ENCODE results near the gene ZNF496.
"Not testable (repeated sequence)": the region's sequence is repeated elsewhere in the genome, so short reads cannot be mapped to it uniquely, and the experiment has no call there.

ZNF496 gene

DNA sequence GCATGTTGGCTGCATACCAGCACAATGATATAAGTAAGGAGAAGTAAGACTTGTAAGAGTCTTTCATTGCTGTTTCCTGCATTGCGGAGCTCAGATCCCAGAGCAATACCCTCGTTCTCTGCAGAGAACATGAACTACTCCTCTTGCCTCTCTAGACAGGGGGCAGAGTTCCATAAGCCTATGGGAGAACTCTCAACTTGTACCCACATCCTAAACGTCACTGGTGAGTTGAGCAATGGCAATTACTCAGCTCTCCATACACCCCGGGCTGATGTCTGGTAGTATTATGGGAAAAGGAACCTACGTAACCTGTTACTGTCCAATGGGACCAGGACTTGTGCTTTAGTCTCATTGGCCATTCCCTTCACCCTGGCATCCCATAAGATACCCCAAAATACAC, 27.3 kb upstream of the ZNF496 start:
- DNase-seq = peak; percentile 97 to 98

DNA sequence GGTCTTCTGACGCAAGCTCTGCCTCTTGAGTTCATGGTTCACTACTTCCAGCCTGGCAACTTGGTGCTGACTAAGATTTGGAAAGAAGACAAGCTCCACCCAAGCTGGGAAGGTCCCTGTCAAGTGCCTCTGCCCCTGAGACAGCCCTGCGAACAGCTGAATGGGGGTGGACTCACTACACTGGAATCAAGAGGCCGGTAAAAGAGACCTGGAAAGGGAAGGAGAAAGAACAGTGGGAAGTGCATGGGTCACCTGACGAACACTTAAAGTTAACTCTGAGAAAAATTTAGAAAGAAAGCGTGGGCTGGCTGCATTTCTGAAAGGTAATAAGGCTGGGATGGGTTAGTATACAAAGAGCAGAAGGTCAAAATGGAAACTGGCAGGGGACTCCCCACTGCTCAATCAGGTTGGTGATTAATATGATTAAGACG, 26.1 kb upstream of the ZNF496 start:
- peak; percentile 81 to 97 for DNase-seq

DNA sequence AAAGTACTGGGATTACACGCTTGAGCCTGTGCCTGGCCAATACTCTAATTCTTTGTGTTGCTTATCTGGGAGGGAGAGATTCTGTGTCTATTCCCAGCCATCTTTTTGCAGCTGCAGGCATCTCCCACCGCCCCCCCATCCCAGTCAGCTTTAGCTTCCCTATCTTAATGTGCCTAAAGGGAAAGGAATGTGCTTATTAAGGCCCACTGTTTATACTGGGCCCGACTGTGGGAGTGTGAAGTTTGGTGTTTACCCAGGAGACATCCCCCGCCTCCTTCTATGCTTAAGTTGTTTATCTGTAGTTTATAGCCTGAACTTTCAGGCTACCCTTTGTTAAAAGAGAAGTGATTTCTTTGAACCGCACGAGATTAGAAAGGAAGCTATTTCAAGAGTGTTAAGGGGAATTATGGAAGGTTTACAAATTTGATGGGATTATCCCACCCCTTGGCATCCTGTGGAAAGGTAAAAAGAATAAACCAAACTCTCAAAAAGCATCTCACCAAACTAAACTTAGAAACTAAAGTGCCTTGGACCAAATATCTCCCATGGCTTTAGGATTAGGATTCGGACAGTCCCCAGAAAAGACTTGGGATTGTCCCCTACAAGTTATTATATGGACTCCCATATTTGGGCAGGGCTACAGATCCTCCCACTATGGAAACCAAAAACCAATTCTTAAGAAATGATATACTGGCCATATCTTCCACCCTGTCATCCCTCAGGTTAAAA, 25.5 kb upstream of the ZNF496 start:
- DNase-seq = peak in 1 of 2 donors; percentile 76

DNA sequence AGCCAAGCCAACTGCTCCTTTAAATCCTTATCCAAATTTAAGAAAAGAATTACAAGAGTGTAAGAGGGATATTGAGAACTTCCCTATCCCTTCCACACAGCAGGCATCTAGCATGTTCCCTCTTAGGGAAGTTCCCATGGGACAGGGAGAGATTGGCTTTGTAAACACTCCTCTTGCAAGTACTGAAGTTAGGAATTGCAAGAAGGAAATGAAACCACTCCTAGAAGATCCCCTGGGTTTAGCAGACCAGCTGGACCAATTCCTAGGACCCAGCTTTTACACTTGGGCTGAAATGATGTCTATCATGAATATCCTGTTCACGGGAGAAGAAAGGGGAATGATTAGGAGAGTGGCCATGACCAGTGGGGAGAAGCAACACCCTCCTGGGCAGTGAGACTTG, 23.5 kb upstream of the ZNF496 start:
- DNase-seq = not testable (repeated sequence)

DNA sequence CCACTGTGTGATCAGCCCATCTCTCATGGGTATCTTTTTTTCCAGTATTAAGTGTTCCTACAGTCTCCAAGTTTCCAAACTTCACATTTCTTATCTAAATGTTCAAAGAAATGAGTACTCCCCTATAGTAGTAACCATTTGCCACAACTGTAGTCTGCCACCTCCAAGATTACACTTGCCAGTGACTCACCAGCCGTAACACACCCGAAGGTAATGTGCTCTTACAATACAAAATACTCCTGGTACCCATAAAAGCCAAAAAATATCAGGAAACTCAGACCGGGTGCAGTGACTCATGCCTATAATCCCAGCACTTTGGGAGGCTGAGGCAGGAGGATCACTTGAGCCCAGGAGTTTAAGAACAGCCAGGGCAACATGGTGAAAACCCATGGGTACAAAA, 20.5 kb upstream of the ZNF496 start:
- no peak for DNase-seq

DNA sequence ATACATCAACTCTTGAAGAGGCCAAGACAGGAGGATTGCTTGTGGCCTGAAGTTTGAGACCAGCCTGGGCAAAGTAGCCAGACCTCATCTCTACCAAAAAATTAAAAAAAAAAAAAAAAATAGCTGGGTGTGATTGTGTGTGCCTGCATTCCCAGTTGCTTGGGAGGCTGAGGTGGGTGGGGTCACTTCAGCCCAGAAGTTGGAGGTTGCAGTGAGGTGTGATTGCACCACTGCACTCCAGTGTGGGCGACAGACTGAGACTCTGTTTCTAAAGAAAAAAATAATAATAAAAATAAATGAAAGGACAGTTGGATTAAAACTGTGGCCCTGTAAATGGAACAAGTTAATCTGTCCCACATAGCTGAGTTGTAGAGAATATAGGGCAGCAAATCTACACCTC, 18.9 kb upstream of the ZNF496 start:
- peak in 1 of 2 donors; percentile 57 for DNase-seq

DNA sequence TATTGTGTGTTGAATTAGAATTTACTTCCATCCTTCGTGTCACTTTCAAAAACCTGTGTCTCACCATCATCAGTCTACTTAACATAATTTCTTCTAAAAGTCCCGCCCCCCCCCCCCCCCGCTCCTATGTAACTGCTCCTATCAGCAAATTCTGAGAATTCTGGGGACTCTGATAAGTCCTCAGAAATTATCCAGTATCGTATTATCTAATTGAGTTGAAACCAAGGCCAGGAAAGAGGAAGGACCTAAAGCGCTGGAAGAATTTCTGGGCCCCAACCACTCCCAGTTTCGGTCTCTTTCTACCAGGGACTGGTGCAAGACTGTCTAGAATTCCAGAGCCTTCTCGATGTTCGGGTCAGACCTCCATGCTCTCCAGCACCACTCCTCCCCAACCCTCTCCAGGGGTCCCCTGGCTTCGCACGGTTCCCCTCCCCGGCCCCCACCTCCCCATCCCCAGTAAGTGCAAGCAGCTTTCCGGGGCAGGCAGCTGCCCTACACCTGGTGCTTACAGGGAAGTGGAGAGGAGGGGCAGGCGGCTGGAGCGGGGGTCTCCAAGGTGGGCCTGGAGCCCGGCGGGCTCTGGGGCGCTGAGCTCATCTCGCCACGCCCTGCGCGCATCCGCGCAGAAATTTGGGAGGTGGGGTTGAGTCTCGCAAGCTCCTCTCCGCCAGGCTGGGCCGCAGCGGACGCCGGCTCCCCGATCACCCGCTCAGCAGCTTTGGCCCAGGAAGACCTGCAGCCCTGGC, 16.0 kb upstream of the ZNF496 start:
- DNase-seq = peak; percentile 35 to 44

DNA sequence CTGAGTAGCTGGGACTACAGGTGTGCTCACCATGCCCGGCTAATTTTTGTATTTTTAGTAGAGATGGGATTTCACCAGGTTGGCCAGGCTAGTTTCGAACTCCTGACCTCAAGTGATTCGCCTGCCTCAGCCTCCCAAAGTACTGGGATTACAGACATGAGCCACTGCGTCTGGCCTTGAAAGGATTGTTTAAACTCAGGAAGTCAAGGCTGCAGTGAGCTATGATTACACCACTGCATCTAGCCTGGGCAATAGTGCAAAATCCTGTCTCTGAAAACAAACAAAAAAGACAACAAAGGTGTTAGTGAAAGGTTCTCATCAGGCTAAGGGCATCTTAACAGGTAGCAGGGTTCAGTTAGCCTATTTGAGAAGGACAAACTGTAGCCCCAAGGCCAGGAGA, 14.2 kb upstream of the ZNF496 start:
- no peak for DNase-seq

DNA sequence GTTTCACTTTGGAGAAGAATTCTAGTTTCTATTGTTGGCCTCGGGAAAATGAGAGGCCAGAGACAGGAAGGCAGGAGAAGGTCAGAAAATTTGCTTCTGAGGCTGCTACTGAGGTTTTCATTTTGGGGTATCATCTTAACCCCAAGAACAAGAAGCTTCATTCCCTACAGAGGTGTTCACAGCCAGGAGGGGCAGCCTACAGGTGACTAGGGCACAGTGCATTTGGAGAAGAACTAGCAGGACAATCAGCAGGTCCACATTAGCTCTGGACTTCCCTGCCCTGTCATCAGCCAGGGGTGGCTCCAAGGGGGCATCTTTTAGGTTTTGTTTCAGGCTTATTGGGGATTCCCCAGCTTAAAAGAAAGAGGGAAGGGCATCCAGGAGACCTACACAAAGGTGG, 12.1 kb upstream of the ZNF496 start:
- no peak for DNase-seq

DNA sequence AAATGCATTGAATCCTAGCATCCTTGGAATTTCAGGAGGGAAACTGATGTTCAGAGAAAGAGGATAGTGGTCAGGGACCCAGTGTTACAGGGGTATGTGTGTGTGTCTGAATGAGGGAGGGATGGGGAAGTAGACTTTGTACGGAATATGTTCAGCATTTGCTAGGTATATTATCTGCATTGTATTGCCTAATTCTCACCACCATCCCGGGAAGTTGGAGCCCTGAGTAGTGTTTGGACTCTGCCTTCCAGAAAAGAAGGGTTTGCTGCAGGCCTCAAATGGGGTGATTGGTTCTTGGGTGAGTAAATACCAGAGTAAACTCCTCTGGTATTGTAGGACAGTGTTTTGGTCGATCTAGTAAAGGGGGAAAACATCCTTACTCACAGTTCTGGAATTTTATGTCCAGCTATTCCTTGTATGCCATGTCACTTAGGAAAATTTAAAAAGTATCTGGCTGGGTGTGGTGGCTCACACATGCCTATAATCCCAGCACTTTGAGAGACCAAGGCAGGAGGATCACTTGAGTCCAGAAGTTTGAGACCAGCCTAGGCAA, 7.1 kb upstream of the ZNF496 start:
- DNase-seq = no peak

DNA sequence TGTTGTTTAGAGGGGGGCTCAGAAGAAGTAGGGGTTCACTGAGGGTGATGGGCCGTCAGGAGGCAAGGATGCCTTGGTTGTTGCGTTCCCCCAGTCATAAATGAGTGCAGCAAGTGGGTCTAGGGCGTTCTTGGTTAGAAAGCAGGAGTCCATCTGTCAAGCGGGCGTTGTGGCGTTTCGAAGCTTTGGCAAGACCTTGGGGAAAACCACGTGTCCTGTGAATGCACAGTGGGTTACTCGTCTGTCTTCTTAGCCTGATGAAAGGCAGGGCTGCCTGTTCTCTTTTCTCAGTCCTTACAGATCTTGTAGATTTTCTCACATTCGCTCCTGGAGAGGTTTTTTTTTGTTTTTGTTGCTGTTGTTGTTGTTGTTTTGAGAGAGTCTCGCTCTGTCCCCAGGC, 6.3 kb upstream of the ZNF496 start:
- no peak for DNase-seq

DNA sequence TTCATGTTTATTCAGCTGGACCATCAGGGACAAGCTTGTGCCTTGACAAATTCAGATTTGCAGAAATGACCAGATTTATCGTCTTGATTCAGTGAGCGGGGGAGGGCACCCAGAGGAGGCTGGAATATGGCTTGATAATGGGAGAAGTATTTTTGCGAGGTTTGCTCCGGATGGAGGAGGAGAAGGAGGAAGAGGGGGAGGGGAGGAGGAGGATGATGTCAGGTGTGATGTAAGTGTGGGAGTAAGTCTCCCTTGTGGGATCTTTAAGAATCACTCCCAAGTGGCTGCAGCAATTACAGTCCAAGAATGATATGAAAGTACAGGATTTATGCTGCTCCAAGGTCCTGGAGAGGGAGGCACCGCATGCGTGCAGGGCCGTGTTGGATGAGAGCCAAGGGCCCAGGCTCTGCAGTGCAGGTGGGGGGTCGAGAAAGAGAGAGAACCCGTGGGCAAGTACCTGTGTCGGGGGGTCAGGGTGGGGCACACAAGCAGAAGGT, 5.6 kb upstream of the ZNF496 start:
- no peak for DNase-seq

DNA sequence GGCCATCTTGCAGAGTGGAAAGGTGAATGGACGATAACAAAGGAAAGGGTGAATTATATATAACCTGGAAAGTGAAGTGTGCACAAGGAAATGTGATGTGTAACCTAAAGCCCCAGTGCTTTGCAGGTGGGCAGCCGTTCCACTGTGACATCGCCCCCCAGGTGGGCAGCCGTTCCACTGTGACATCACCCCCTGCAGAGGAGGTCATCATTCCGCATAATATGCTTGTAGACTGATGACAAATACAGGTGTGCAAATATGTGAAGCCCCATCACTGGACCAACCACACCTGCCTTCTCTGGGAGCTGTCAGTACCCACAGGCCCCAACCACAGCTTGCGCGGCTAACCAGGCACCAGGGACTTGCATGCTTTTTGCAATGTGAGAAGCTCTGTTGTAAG, 4.7 kb upstream of the ZNF496 start:
- DNase-seq = no peak

DNA sequence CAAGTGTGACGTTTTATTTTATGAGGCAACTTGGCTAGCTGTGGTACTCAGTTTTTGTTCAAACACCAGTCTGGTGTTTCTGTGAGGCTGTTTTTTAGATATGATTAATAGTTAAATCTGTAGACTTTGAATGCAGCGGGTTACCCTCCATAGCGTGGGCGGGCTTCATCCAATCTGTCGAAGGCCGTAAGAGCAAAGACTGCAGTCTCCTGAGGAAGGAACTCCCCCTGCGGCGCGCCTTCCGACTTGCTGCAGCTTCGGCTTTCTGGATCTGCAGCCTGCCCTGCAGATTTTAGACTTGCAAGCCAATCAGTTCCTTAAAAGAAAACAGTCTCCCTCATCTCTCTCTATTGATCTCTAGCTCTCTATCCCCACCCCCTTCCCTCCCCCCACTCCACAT, 4.2 kb upstream of the ZNF496 start:
- peak; percentile 18 to 23 for DNase-seq

DNA sequence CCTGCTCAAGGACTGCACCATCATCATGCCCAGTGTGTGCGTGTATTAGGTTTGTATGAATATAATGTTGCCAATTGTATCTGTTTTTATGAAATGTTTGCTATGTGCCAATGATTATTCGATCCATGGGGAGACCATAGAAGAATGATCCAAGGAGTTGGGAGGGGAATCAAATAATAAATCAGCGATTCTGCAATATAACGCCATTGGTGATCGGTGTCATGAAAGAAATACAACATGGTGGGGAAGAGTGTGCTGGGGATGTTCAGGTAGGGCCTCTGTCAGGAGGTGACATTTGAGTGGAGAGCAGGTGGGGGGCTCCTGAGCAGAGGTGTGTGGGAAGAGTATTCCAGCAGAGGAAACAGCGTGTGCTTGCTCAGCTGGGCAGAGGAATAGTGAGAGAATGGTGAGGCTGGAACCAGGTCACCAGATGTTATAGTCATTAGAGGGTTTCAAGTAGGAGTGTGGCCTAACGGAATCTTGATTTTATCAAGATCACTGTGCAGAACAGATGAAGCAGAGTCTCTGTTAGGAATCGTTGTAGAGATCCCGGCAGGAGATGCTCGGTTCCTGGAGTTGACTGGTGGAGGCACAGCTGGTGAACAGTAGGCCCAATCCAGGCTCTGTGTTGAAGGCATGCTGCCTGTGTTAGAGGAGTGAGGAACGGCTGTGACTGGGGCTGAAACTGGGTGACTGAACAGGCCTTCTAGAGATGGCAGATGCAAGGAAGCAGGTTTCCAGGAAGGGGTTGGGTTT, 2.9 kb upstream of the ZNF496 start:
- DNase-seq = no peak

DNA sequence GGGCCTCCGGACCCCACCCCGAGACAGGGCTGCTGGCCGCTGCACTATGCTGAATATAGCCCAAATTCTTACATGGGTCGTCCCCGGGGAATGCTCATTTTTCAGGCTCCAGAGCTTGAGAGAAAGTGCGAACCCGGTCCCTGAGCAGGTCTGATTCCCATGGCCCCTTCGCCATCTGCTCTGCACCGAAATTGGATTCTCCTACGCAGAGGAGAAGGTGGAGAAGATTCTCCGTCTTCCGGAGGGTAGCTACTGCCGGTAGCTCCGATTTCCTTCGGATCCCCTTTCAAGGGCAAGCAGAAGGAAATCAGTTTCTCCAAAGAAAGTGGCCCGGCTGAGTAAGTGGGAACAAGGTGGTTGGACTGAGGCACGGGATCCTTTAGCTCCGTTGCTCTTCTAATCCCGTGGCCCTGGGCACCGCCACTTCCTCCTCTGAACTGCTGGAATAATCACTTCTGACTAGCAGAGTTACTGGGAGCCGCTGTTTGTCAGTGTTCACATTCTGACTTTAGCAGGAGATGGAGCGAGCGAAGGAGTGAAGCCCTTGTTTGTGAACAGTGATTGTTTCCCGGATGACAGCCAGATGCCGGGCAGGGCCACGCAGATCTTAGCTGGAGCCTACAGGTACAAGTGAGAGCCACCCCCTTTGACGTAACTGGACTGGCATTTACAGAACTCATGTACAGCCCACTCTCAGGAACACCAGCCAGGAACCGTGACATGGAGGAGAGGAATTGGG, 1.1 kb upstream of the ZNF496 start:
- peak; percentile 48 to 68 for DNase-seq

DNA sequence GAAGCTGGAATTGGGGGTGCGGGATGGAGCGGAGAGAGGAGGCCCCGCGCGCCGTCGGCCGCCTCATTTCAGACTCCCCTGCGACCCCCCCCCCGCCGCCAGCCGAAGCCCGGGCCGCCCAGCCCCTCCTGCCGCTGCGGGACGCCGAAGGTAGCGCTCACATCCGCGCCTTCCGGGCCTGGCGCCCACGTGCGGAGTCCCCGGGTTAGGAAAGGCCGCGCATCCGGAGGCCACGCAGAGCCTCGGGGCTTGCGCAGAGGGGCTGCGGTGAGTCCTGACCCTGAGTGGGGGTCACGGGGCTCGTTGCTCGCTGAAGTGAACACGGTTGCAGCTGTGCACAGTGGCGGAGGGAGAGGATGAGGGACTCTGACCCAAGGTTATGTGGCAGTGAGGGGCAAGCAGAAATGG, 552 bp upstream of the ZNF496 start:
- DNase-seq = peak; percentile 45 to 46

DNA sequence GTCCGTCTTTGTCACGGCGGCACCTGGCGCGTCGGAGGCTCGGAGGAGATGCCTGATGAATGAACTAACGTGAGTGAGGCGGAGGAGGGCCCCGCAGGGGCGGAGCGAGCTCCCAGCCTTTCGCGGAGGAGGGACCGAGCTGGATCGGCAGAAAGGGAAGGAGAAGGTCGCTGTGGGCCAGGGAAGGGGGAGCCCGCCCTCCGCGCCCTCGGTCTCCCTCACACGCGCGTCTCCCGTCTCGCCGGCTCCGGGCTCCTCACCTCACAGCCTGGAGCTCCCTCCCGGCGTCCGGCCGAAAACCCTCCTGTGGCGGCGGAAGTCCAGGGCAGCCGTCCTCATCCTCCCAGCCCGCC, 519 bp downstream of the ZNF496 start:
- peak; percentile 74 to 76 for DNase-seq

DNA sequence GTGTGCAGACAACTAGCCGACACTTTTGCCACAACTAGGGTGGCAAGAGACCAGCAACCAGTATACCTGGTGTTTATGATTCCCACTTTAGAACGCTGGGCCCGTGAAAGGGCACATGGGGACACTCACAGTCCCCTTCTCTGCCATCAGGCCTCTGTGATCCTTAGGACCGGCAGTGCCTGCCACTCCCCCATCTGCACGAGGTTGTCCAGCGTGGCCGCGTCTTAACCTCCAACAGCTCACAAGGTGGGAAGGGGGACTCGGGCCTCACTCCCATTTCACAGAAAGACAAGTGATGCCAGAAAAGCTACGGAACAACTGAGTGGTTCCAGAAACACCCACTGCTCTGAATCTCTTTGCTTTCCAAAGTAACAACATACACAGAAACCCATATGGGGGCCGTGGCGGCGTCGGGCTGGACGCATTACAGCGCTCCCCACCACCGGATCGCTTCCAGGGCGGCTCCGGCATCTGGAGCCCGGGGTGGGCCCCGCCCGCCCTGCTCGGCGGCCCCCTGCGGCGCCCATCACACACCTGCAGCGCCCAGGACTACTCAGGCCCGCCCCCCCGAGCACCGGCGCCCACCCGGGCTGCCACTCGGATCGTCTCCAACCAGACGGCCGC, 1.0 kb downstream of the ZNF496 start:
- DNase-seq = no peak

DNA sequence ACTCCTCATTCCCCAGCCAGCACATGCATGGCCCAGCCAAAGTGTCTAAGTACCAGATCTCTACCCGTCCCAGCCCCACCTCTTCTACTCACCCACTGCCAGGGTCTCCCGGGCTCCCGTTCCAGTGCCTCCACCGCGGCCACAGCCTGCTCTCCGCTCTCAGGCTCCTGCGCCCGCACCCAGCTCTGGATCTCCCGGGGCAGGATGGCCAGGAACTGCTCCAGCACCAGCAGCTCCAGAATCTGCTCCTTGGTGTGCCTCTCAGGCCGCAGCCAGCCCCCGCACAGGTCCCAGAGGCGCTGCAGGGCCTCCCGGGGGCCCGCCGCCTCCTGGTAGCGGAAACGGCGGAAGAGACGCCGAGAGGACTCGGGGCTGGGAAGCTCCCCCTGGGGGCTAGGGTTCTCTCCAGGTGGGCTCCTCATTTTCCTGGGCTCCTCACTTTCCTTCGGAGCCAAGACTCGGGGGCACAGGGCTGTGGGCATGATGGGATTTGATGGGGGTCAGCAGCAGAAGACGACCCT, 2.5 kb downstream of the ZNF496 start:
- no peak for DNase-seq

DNA sequence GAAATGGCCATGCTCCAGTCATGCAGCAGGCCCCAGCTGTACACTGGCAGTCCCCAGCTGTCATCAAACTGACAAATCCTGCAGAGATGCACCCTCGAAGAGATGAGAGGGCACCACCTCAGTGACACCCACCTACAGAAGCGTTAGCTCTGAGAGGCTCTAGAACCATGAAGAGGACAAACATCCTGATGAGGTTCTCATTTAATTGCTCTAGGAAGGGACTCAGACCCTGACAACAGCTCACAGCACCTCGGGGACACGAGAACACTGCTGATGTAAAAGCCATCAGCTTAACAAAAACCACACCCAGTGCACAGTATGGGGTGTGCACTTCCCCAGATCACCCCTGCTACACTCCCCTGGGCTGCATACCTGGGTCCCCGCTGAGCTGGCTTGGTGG, 3.4 kb downstream of the ZNF496 start:
- DNase-seq = no peak

All from inflammatory macrophage treated with lipopolysaccharide for 1 hour (primary cell).